HT-29 (cell line): ENCODE measurements around the gene KCNN3. TPM values are rescaled to one million over a fixed set of nuclear protein-coding genes. Genes with fewer than 3 reads are reported as not detected.

Source experiments
- DNase-seq: peaks from one replicate; pipeline ENCODE4 v3.0.0-alpha.2; 2015; ENCODE audit warnings: low spot score
- total RNA-seq: library from RNA; depleted of rRNA; stranded (reverse); fragments of >200 nt; shearing (Covaris generic); gene quantifications from 2 replicates; pipeline ENCODE4 v1.2.3, GENCODE V29; 2014

Gene KCNN3
- total RNA-seq, 1 experiment from 2014 or later, result not detected

- DNase-seq, result no peak
These were observed 51.2 kb downstream of the KCNN3 start for GRCh38 chr1:154818911-154819310.

DNA sequence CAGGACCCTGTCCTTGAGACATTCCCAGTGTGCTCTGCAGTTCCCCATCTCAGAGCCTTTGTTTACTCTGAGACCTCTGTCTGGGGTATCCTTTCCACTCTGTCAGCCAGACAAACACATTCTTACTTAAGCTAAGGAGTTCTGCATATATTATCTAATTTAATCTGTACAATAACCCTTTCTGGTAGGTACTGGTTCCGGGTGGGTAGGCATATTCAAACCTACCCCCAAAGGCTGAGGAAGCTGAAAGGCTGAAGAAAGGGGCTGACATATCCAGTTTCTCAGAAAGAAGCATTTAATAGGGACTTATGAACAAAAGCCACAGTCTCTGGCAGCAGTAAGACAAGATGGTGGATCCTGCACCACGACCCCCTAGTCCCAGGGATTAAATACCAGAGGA is 53.1 kb downstream of the KCNN3 start:
- no peak for DNase-seq

- no peak for DNase-seq
These were observed 53.7 kb downstream of the KCNN3 start for GRCh38 chr1:154816369-154816768.

DNA sequence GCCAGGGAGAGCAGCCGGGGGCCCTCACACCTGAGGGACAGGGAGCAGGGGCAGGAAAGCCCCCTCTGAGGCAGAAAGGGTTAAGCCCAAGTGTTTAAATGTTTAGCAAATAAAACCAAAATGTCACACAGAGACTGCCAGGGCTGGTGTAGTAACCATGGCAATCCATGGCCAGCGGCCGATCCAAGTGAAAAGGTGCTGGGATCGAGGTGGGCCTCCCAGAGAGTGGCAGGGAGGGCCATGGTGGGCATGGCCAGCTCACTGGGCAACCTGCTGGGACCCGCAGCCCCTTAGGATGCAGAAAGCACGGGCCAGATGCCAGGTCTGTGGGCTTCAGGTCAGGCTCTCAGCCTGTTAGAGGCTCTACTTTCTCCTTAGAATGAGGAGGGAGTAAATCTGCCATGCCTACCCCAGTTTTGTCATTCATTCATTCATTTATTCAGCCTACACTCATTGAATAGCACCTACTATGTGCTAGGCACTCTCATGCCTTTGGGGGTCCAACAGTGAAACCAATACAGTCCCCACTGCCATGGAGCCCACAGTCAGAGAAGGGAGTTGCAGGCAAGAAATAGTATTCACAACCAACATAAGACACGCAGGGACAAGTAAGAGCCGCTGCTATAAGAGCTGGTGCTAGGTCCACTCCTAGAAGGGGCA is 56.1 kb downstream of the KCNN3 start:
- DNase-seq, result no peak

DNA sequence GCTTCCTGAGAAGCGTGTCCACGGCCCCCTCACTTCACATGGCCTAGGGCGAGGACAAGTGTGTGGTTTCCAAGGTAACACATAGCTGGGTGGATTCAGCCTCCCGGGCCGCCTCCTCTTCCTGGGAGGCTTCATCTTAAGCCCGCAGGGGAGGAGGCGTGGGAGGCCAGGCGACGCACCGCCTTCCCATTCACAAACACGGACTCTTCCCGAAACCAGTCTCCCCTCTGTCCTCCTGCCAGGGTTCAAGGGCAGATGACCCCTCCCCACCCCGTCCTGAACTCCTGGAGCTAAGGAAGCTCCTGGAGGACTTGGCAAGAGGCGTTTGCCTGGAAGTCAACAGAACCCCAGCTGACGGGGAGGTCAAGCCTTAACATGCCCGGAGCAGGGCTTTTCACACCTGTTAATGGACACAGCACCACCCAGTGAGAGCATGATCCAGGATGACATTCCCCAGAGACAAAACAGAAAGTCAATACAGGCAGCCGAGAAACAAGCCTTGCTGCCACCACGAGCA is 56.7 kb downstream of the KCNN3 start:
- DNase-seq, result peak; percentile 51

GRCh38 chr1:154812877-154813276 is 57.2 kb downstream of the KCNN3 start:
- no peak for DNase-seq

DNA sequence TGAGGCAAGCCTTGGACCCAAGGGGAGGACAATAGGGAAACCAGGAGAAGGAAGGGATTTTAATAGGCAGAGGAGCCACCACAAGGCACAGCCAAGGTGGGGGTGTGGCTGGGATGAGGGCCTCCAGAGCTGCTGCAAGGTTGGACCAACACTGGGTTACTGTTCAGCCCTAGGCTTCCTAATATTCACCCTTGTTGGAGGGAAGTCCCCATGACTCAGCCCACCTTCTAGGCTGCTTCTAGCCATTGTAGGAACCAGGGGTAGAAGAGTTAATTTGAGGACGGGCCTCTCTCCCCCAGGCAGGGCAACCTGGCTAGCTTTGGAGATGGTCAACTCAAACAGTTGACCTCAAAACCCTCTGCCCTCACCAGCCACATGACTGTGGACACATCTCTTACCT is 59.5 kb downstream of the KCNN3 start:
- no peak for DNase-seq

- DNase-seq, result peak; percentile 32
These were observed 60.4 kb downstream of the KCNN3 start for GRCh38 chr1:154809436-154810413.

GRCh38 chr1:154808909-154809262 is 61.2 kb downstream of the KCNN3 start:
- no peak for DNase-seq

GRCh38 chr1:154808261-154808908 is 61.7 kb downstream of the KCNN3 start:
- DNase-seq, result no peak

GRCh38 chr1:154807048-154807591 is 63.0 kb downstream of the KCNN3 start:
- DNase-seq, result no peak

DNA sequence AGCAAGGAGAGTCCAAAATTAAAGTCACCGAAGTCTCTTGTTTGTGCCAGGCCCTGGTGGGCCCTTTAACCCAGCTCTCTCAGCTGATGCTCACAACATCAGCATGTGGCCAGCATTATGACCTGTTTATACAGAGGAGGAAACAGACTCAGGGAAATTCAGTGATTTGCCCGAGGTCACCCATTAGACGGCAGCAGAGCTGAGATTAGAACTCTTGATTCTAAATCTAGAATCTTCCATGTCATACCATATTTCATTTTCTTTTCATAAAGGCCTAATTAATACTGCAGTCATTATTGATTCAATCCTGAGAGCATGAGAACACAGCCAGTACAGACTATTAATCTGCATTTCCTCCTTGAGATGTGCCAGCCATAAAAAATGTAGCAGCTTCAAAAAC is 63.7 kb downstream of the KCNN3 start:
- DNase-seq, result no peak

DNA sequence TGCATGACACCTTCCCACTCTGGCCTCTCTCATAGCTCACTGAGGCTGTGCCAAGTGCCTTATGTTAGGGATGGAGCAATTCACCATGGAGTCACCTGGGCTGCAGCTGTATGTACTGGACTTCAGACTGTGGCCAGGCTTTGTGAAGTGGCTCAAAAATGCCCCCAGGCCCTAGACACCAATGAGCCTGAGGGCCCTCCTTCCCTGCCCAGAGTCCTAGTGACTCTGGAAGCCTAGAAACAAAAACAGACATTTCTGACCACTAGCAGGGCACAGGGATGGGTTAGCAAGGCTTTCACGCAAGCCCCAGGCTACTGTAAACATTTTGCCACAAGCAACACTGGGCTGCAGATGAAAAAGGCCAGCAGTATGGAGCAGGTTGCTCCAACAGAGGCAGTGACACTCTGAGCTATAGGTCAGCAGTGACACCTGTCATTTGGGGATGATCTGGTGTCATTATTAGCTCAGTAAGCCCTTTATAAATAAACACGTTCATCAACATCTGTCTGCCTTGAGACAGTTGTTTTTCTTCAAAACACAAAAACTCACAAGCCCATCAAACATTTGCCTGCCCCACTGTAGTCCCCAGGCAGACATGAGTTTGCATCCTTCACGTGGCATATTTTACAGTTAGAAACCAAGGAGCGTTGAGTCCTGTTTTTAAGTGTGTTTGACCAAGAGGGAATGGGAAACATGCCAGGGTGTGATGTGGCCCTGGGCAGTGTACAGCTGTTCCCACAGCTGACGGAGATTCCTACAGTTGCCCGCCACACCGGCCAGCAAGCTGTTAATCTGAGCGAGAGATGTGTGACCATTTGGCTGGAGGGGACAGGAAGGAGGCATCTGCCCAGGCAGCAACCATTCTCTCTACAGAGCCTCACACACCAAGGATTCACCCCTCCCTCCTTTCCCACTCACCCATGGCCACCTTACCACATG is 66.8 kb downstream of the KCNN3 start:
- no peak for DNase-seq

DNA sequence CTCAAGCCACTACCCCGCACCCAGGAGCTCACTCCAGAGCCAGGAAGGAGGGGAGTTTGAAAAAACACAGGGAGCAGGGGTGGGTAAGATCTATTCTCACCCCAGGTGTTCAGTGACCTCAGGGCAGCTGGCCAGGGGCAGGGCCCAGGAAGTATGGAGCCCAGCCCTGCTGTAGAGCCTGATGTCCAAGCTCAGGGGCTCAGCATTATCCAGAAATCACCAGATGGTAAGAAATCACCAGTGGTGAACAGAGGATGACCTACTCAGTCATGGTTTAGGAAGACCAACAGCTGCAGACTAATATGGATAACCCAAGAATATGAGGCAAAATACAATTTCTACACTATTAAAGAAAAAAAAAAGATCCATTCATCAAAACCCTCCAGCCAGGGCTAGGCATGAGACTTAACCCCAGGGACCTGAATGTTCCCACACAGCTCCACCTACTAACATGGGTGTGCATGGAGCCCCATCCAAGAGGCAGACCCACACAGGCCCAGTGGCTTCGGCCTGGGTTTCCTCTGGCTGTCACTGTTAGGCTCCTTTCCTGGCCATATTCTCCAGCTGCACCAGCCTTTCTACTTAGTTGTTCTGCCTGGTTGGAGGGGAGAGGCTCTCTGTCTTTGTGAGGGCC is 67.6 kb downstream of the KCNN3 start:
- no peak for DNase-seq

GRCh38 chr1:154801234-154802011 is 68.7 kb downstream of the KCNN3 start:
- DNase-seq, result no peak

- no peak for DNase-seq
These were observed 70.9 kb downstream of the KCNN3 start for GRCh38 chr1:154799188-154799587.

- DNase-seq, result no peak
These were observed 71.4 kb downstream of the KCNN3 start for GRCh38 chr1:154798645-154799044.

- DNase-seq, result no peak
These were observed 72.9 kb downstream of the KCNN3 start for GRCh38 chr1:154797175-154797574.

- DNase-seq, result no peak
These were observed 73.7 kb downstream of the KCNN3 start for GRCh38 chr1:154796303-154796892.
